Stomach (tissue), 9 donors: ENCODE results near the gene STAG3. TPM values are rescaled to one million over a fixed set of nuclear protein-coding genes. Genes with fewer than 3 reads are reported as not detected.

Source experiments
- DNase-seq, 2 donors: peaks; one replicate each; pipeline versions ENCODE4 v3.0.0 to v3.0.0-alpha.2; 2013 to 2019
- H3K27ac ChIP-seq, 5 donors: fragments of 200-600 bp in 4 of 5; sonication (generic) in 4 of 5; one replicate each; pipeline ENCODE4 v1.5.1; 2013 to 2019; ENCODE audit warnings: mild to moderate bottlenecking in 1 of 5, moderate library complexity in 1 of 5
- H3K27me3 ChIP-seq, 3 donors: fragments of 200-600 bp; sonication (generic); one replicate each; pipeline ENCODE4 v1.5.1; 2017 to 2019; ENCODE audit warnings: mixed run types in 1 of 3
- H3K36me3 ChIP-seq, 4 donors: fragments of 200-600 bp; sonication (generic); 1 replicate in 3 of 4; 2 replicates in 1 of 4; pipeline ENCODE4 v1.5.1; 2016 to 2019
- H3K4me1 ChIP-seq, 4 donors: fragments of 200-600 bp; sonication (generic); one replicate each; pipeline ENCODE4 v1.5.1; 2016 to 2019
- H3K4me3 ChIP-seq, 4 donors: fragments of 200-600 bp; sonication (generic) in 3 of 4; one replicate each; pipeline ENCODE4 v1.5.1; 2016 to 2019; ENCODE audit warnings: mild to moderate bottlenecking in 1 of 4
- H3K9me3 ChIP-seq, 4 donors: fragments of 200-600 bp; sonication (generic); one replicate each; pipeline ENCODE4 v1.5.1; 2016 to 2019
- CTCF ChIP-seq, 7 experiments: fragments of 450-650 bp in 4 of 7; fragments of 200-600 bp in 3 of 7; sonication (generic) in 3 of 7; IDR thresholded peaks; one replicate each; pipeline ENCODE4 v1.5.1; 2016 to 2019; ENCODE audit warnings: antibody characterized with exemption in 7 of 7, control low read depth in 2 of 7, mild to moderate bottlenecking in 1 of 7
- EP300 ChIP-seq: sonication (generic); formaldehyde crosslinking; IDR thresholded peaks from one replicate; pipeline ENCODE4 v1.6.1; 2017; ENCODE audit warnings: antibody characterized with exemption
- POLR2A ChIP-seq, 4 donors: fragments of 450-650 bp; IDR thresholded peaks; one replicate each; pipeline ENCODE4 v1.6.1; 2016; ENCODE audit warnings: antibody characterized with exemption in 4 of 4, control low read depth in 2 of 4, mild to moderate bottlenecking in 1 of 4, moderate library complexity in 1 of 4
- POLR2AphosphoS5 ChIP-seq, 3 donors: sonication (generic); formaldehyde crosslinking; IDR thresholded peaks; one replicate each; pipeline ENCODE4 v1.6.1; 2016; ENCODE audit warnings: antibody characterized with exemption in 3 of 3
- WGBS, 5 donors: extraction: QIAGEN DNeasy Blood & Tissue Kit in 3 of 5; methylation state at CpG; one replicate each; pipeline versions ENCODE4 v1.1.5 to v1.1.7; 2013 to 2018; 5-methylcytosine and 5-hydroxymethylcytosine counted together
- intact Hi-C: fragments of 100-400 bp; cut with DNase I; formaldehyde crosslinking; loops from one replicate; pipeline ENCODE4 v1.15.1; 2023; ENCODE audit warnings: low total_unique reads
- polyA plus RNA-seq, 3 donors: library from polyadenylated mRNA; stranded (reverse); fragments of 200-250 nt; gene quantifications; one replicate each; pipeline ENCODE4 v1.2.3, GENCODE V29; 2013
- total RNA-seq, 5 donors: library from RNA; depleted of rRNA; stranded (reverse); fragments of >200 nt; gene quantifications; one replicate each; pipeline versions ENCODE4 v1.1.0 to v1.2.3, GENCODE V29; 2014 to 2016
- donor health status: healthy with polysubstance abuse.
- donor health status: Bipolar disorder and iron deficiency.
- donor health status: healthy.

Gene STAG3
- total and polyA plus RNA-seq, 8 donors, result 0.50 to 8.8 (median 1.2) TPM; not detected in 4

- H3K36me3 ChIP-seq, result peaks cover 31 to 63% (median 51%) of the 10 kb centered on the region in 4 donors
- no peak for DNase-seq
- H3K9me3 ChIP-seq, result no peaks in the 10 kb centered on the region
- H3K4me1 ChIP-seq, result peaks cover 12 to 79% (median 52%) of the 10 kb centered on the region in 4 donors
- 58 to 75% (median 62%) methylated on average over 20 of the region's 20 CpGs for WGBS, 5 donors
- no peaks in the 10 kb centered on the region for H3K27me3 ChIP-seq
- H3K27ac ChIP-seq, result peak overlapping the region in 4 of 5 donors; percentile 54 to 91 (median 73)
- H3K4me3 ChIP-seq, result no peak overlapping the region
- no peak for TF ChIP-seq CTCF (IDR thresholded peaks at IDR 0.05)
- TF ChIP-seq EP300, result no peak
- no peak for TF ChIP-seq POLR2AphosphoS5 (IDR thresholded peaks at IDR 0.05)
- TF ChIP-seq POLR2A (IDR thresholded peaks at IDR 0.05), result no peak
- intact Hi-C loops, result no loop called here
These were observed 22.0 kb upstream of the STAG3 start for GRCh38 chr7:100155553-100156317.

- no peaks in the 10 kb centered on the region for H3K9me3 ChIP-seq
- peak in 1 of 2 donors; percentile 53 for DNase-seq
- peak overlapping the region; percentile 52 to 93 (median 90) for H3K27ac ChIP-seq
- intact Hi-C loops, result no loop called here
- TF ChIP-seq CTCF (IDR thresholded peaks at IDR 0.05) (no peak), POLR2AphosphoS5 (IDR thresholded peaks at IDR 0.05) (no peak), POLR2A (IDR thresholded peaks at IDR 0.05) (no peak), EP300 (no peak)
- H3K4me1 ChIP-seq, result peaks cover 12 to 71% (median 50%) of the 10 kb centered on the region in 4 donors
- WGBS, 5 donors, result 71 to 78% (median 72%) methylated on average over 16 of the region's 16 CpGs
- H3K27me3 ChIP-seq, result no peaks in the 10 kb centered on the region
- H3K4me3 ChIP-seq, result peak overlapping the region in 2 of 4 donors; percentile 86 to 99
- H3K36me3 ChIP-seq, result peaks cover 31 to 58% (median 49%) of the 10 kb centered on the region in 4 donors
These were observed 21.2 kb upstream of the STAG3 start for GRCh38 chr7:100156331-100157068.

- peak overlapping the region; percentile 52 to 93 (median 90) for H3K27ac ChIP-seq
- peaks cover 12 to 66% (median 50%) of the 10 kb centered on the region in 4 donors for H3K4me1 ChIP-seq
- no peaks in the 10 kb centered on the region for H3K9me3 ChIP-seq
- peak overlapping the region in 3 of 4 donors; percentile 81 to 99 (median 86) for H3K4me3 ChIP-seq
- peaks cover 31 to 53% (median 46%) of the 10 kb centered on the region in 4 donors for H3K36me3 ChIP-seq
- no peaks in the 10 kb centered on the region for H3K27me3 ChIP-seq
- intact Hi-C loops, result no loop called here
- TF ChIP-seq POLR2A (IDR thresholded peaks at IDR 0.05) (no peak), EP300 (no peak), CTCF (IDR thresholded peaks at IDR 0.05) (no peak), POLR2AphosphoS5 (IDR thresholded peaks at IDR 0.05) (no peak)
- no peak for DNase-seq
- WGBS, 5 donors, result 43 to 68% (median 58%) methylated on average over 5 of the region's 5 CpGs
These were observed 20.7 kb upstream of the STAG3 start for GRCh38 chr7:100157069-100157333.

GRCh38 chr7:100157334-100158228, 20.1 kb upstream of the STAG3 start:
- WGBS, 5 donors, result 12 to 23% (median 15%) methylated on average over 23 to 32 of the region's 32 CpGs
- Histone ChIP-seq H3K36me3 (peaks cover 31 to 47% (median 43%) of the 10 kb centered on the region in 4 donors), H3K27me3 (no peaks in the 10 kb centered on the region), H3K9me3 (no peaks in the 10 kb centered on the region), H3K27ac (peak overlapping the region; percentile 83 to 93 (median 90)), H3K4me1 (peaks cover 12 to 60% (median 50%) of the 10 kb centered on the region in 4 donors), H3K4me3 (peak overlapping the region; percentile 81 to 99 (median 91))
- DNase-seq, result peak in 1 of 2 donors; percentile 72
- intact Hi-C loops, result no loop called here
- TF ChIP-seq POLR2AphosphoS5 (IDR thresholded peaks at IDR 0.05), result no peak
- TF ChIP-seq CTCF (IDR thresholded peaks at IDR 0.05), result peak in 1 of 7 experiments; percentile 18
- no peak for TF ChIP-seq EP300
